PC-9 (cell line): ENCODE data around the gene TBX18.

Source experiments
- CTCF ChIP-seq: fragments of 200-600 bp; sonication (generic); conservative IDR thresholded peaks from 2 replicates; pipeline ENCODE4 v1.6.1; 2017; ENCODE audit warnings: mixed run types, antibody characterized with exemption, mild to moderate bottlenecking, moderate library complexity
- EZH2 ChIP-seq: fragments of 200-600 bp; sonication (generic); IDR thresholded peaks from 2 replicates; pipeline ENCODE4 v1.8.0; 2017; ENCODE audit warnings: antibody characterized with exemption, low read depth

GRCh38 chr6:84763003-84763885 lies 1.2 kb downstream of the TBX18 start:
- TF ChIP-seq CTCF, result no peak
- no peak for TF ChIP-seq EZH2
